ENCODE measurements around the gene MED7.

GRCh38 chr5:157142317-157143126 lies at the start of gene MED7:
- TF ChIP-seq, protein P1, sequence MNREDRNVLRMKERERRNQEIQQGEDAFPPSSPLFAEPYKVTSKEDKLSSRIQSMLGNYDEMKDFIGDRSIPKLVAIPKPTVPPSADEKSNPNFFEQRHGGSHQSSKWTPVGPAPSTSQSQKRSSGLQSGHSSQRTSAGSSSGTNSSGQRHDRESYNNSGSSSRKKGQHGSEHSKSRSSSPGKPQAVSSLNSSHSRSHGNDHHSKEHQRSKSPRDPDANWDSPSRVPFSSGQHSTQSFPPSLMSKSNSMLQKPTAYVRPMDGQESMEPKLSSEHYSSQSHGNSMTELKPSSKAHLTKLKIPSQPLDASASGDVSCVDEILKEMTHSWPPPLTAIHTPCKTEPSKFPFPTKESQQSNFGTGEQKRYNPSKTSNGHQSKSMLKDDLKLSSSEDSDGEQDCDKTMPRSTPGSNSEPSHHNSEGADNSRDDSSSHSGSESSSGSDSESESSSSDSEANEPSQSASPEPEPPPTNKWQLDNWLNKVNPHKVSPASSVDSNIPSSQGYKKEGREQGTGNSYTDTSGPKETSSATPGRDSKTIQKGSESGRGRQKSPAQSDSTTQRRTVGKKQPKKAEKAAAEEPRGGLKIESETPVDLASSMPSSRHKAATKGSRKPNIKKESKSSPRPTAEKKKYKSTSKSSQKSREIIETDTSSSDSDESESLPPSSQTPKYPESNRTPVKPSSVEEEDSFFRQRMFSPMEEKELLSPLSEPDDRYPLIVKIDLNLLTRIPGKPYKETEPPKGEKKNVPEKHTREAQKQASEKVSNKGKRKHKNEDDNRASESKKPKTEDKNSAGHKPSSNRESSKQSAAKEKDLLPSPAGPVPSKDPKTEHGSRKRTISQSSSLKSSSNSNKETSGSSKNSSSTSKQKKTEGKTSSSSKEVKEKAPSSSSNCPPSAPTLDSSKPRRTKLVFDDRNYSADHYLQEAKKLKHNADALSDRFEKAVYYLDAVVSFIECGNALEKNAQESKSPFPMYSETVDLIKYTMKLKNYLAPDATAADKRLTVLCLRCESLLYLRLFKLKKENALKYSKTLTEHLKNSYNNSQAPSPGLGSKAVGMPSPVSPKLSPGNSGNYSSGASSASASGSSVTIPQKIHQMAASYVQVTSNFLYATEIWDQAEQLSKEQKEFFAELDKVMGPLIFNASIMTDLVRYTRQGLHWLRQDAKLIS (CRISPR knock-in tag; IDR thresholded peaks at IDR 0.05; ENCODE audit: borderline replicate concordance): no peak
- TF ChIP-seq CTCF (IDR thresholded peaks at IDR 0.05) (no peak), RELA (CRISPR knock-in tag; IDR thresholded peaks at IDR 0.05; ENCODE audit: borderline replicate concordance) (no peak)

Data from WTC11 (cell line).